Mesothelial cell of epicardium (in vitro differentiated cells): ENCODE data around the gene AZU1. TPM values are rescaled to one million over a fixed set of nuclear protein-coding genes. Genes with fewer than 3 reads are reported as not detected.

ENCODE experiments used
- DNase-seq, 2 experiments: peaks; one replicate each; pipeline ENCODE4 v3.0.0; 2021; ENCODE audit warnings: low spot score in 2 of 2; ENCODE audit not compliant: unreplicated experiment in 2 of 2
- H3K27ac Mint-ChIP-seq: 2 replicates; pipeline ENCODE4 v1.8.0; 2021; ENCODE audit warnings: mixed read lengths
- H3K27me3 Mint-ChIP-seq: 2 replicates; pipeline ENCODE4 v1.8.0; 2021; ENCODE audit warnings: low read depth, mixed read lengths
- H3K36me3 Mint-ChIP-seq: 2 replicates; pipeline ENCODE4 v1.8.0; 2021; ENCODE audit warnings: mixed read lengths
- H3K4me1 Mint-ChIP-seq: 2 replicates; pipeline ENCODE4 v1.8.0; 2021; ENCODE audit warnings: mixed read lengths
- H3K4me3 Mint-ChIP-seq: 2 replicates; pipeline ENCODE4 v1.8.0; 2021; ENCODE audit warnings: mild to moderate bottlenecking, moderate library complexity, mixed read lengths
- H3K9me3 Mint-ChIP-seq: 2 replicates; pipeline ENCODE4 v1.8.0; 2021; ENCODE audit warnings: mixed read lengths
- microRNA-seq: library from miRNA; unstranded; fragments of <30 nt; microRNA quantifications from one replicate; pipeline ENCODE4 v1.2.0, GENCODE V29; 2021; ENCODE audit warnings: inconsistent platforms, mixed read lengths
- total RNA-seq: library from RNA; stranded (reverse); gene quantifications from 3 replicates; pipeline ENCODE4 v1.2.1, GENCODE V29; 2021
- TF ChIP-seq, protein P1 (sequence below): fragments of 200-600 bp; sonication (generic); IDR thresholded peaks from one replicate; pipeline ENCODE4 v1.5.0; 2021; ENCODE audit warnings: antibody characterized with exemption; ENCODE audit not compliant: unreplicated experiment

The AZU1 gene
- total RNA-seq, 1 donor from 2014 or later: 6.7 TPM

DNA sequence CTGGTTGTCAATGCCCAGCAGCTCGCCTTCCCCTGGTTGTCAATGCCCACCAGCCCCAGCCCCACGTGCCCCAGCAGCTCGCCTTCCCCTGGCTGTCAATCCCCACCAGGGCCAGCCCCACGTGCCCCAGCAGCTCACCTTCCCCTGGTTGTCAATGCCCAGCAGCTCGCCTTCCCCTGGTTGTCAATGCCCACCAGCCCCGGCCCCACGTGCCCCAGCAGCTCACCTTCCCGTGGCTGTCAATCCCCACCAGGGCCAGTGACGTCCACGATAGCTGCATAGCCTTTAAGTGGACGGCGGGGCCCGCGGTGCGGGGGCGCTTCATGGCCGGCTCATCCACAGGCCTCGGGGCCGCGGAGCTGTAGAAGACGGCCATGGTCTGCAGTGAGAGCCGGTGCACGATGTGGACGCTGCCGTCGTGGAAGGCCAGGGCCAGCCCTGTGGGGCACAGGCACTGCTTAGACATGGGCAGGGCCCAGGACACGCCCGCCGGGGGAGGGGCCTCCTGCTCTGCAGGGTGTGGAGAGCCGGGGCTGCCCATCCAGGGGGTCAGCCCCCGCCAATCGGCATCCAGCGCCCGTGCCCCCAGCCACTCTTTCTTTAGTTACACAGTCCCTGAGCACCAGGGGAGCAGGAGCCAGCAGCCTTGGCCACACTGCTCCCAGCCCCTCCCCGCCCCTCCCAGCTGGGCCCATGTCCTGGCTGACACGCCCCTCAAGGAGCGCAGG, 52.2 kb downstream of the AZU1 start:
- no peaks in the 10 kb centered on the region for H3K27me3 Mint-ChIP-seq
- no peaks in the 10 kb centered on the region for H3K4me1 Mint-ChIP-seq
- no peak for DNase-seq
- no peak overlapping the region for H3K4me3 Mint-ChIP-seq
- H3K27ac Mint-ChIP-seq: no peak overlapping the region
- TF ChIP-seq, protein P1, sequence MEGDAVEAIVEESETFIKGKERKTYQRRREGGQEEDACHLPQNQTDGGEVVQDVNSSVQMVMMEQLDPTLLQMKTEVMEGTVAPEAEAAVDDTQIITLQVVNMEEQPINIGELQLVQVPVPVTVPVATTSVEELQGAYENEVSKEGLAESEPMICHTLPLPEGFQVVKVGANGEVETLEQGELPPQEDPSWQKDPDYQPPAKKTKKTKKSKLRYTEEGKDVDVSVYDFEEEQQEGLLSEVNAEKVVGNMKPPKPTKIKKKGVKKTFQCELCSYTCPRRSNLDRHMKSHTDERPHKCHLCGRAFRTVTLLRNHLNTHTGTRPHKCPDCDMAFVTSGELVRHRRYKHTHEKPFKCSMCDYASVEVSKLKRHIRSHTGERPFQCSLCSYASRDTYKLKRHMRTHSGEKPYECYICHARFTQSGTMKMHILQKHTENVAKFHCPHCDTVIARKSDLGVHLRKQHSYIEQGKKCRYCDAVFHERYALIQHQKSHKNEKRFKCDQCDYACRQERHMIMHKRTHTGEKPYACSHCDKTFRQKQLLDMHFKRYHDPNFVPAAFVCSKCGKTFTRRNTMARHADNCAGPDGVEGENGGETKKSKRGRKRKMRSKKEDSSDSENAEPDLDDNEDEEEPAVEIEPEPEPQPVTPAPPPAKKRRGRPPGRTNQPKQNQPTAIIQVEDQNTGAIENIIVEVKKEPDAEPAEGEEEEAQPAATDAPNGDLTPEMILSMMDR: no peak
- H3K9me3 Mint-ChIP-seq: no peaks in the 10 kb centered on the region
- peaks cover 26% of the 10 kb centered on the region for H3K36me3 Mint-ChIP-seq

Small RNAs within 50 kb of the gene (microRNA-seq; reads per million reads assigned to microRNA genes)
- 24.3 reads per million, percentile 46 among the genes with 10 or more reads in this experiment for gene MIR3187
- gene MIR4745: 39.0 reads per million, percentile 55 among the genes with 10 or more reads in this experiment

Other genes starting within 250 kb of the AZU1 start
- gene HCN2, start 238.0 kb upstream of the AZU1 start, total RNA-seq: 1.1 to 1.6 TPM (median 1.5 TPM) in 3 replicates
- 49.5 to 56.4 TPM (median 56.4 TPM) in 3 replicates for gene POLRMT, start 194.3 kb upstream of the AZU1 start, total RNA-seq
- gene FGF22, start 188.0 kb upstream of the AZU1 start, total RNA-seq: 0.25 to 0.38 TPM in 2 of 3 replicates, not detected in the other
- gene RNF126, start 164.6 kb upstream of the AZU1 start, total RNA-seq: 41.6 to 47.3 TPM (median 47.1 TPM) in 3 replicates
- 64.1 to 65.5 TPM (median 64.6 TPM) in 3 replicates for gene FSTL3, start 151.4 kb upstream of the AZU1 start, total RNA-seq
- gene PRSS57, start 132.4 kb upstream of the AZU1 start, total RNA-seq: not detected in 3 replicates
- gene PALM, start 118.9 kb upstream of the AZU1 start, total RNA-seq: 80.5 to 87.1 TPM (median 86.9 TPM) in 3 replicates
- 1.4 to 2.2 TPM (median 1.5 TPM) in 3 replicates for gene MISP, start 76.7 kb upstream of the AZU1 start, total RNA-seq
- gene PTBP1, start 30.4 kb upstream of the AZU1 start, total RNA-seq: 447 to 482 TPM (median 459 TPM) in 3 replicates
- gene PLPPR3, start 5.9 kb upstream of the AZU1 start, total RNA-seq: 140 to 162 TPM (median 152 TPM) in 3 replicates
- 0.23 TPM in 1 of 3 replicates, not detected in the others for gene PRTN3, start 13.2 kb downstream of the AZU1 start, total RNA-seq
- gene ELANE, start 24.5 kb downstream of the AZU1 start, total RNA-seq: not detected in 3 replicates
- gene CFD, start 31.8 kb downstream of the AZU1 start, total RNA-seq: 3.2 to 3.5 TPM (median 3.4 TPM) in 3 replicates
- gene MED16, start 65.3 kb downstream of the AZU1 start, total RNA-seq: 79.8 to 87.8 TPM (median 80.0 TPM) in 3 replicates
- gene RNU6-9, start 65.6 kb downstream of the AZU1 start, total RNA-seq: not detected in 3 replicates
- 47.4 to 50.5 TPM (median 49.5 TPM) in 3 replicates for gene R3HDM4, start 85.4 kb downstream of the AZU1 start, total RNA-seq
- 1.0 to 1.5 TPM (median 1.1 TPM) in 3 replicates for gene KISS1R, start 89.5 kb downstream of the AZU1 start, total RNA-seq
- gene ARID3A, start 98.2 kb downstream of the AZU1 start, total RNA-seq: 65.9 to 72.4 TPM (median 70.6 TPM) in 3 replicates
- gene WDR18, start 156.5 kb downstream of the AZU1 start, total RNA-seq: 59.3 to 65.2 TPM (median 59.4 TPM) in 3 replicates
- 0.29 to 0.36 TPM (median 0.34 TPM) in 3 replicates for gene GRIN3B, start 172.6 kb downstream of the AZU1 start, total RNA-seq
- 232 to 245 TPM (median 242 TPM) in 3 replicates for gene TMEM259, start 193.3 kb downstream of the AZU1 start, total RNA-seq
- gene RNU6-2, start 193.7 kb downstream of the AZU1 start, total RNA-seq: not detected in 3 replicates
- gene CNN2, start 198.8 kb downstream of the AZU1 start, total RNA-seq: 492 to 501 TPM (median 493 TPM) in 3 replicates
- gene ABCA7, start 212.3 kb downstream of the AZU1 start, total RNA-seq: 18.0 to 22.5 TPM (median 20.1 TPM) in 3 replicates
- gene ARHGAP45, start 239.3 kb downstream of the AZU1 start, total RNA-seq: 2.4 to 3.8 TPM (median 3.2 TPM) in 3 replicates